ENCODE results near the gene C20orf204.

GRCh38 chr20:64071341-64072332, 35.7 kb downstream of the C20orf204 start:
- TF ChIP-seq CTCF (IDR thresholded peaks at IDR 0.05): no peak
- TF ChIP-seq POLR2AphosphoS5 (IDR thresholded peaks at IDR 0.05): no peak
- no peak for TF ChIP-seq EP300 (IDR thresholded peaks at IDR 0.05)
- no peak for TF ChIP-seq POLR2A (IDR thresholded peaks at IDR 0.05; ENCODE audit: low read depth)

Data from esophagus muscularis mucosa (tissue), 4 donors.